DMS 273 (cell line): ENCODE measurements around the gene KDR.

Experiments
- DNase-seq: peaks from one replicate; lab custom pipeline; 2025; ENCODE audit not compliant: unreplicated experiment; lab: John Stamatoyannopoulos, UW

Gene KDR

DNA sequence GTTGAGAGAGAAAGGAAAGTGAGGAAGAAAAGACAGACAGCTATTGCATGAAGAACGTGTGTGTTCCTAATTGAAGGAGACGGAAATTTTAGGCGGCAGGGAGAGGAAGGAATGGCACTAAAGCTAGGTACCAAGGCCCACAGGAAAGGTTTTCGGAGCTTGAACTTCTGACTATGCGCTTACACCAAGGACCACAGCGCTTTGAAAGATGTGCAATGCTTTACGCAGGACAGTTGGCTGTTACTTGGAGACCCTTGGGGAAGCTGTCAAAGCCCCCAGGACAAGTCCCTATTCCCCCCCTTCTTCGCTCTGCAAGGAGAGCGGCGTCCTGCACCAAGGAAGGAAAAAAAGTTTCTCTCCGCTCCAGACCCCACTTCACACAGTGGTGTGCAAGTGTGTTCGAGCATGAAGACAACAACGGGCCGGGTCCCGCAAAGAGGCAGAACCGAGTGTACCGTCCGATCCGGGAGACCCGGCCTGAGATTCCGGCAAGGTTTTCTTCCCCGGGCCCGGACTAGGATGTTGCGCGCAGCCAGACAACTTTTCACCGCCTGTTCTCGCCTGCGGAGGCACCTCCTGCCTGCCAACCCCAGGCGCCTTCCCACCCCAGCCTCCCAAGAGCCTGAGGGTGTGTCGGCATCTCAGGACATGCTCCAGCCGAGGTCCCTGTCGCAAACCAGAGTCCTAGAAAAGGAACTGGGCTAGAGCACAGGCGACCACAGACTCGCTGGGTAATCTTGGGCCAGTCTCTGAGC, 896 bp downstream of the KDR start:
- DNase-seq: no peak

DNA sequence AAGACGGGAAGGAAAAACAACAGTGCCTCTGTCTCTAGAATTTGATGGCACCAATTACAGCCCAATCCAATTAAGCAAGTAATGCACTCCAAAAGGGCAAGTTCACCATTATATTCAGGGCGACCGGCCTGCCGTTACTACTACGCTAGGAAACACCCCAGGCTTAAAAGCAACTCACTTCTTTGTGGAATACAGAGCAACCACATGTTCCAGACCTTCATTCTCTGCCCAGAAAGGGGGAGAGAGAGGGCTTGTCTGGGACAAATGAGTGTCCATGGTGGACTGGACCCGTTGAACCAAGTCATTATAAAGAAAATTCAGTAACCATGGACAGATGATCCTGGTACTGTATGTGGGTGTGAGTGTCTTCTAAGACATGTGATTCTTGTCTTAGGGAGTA, 1.6 kb downstream of the KDR start:
- DNase-seq: no peak

DNA sequence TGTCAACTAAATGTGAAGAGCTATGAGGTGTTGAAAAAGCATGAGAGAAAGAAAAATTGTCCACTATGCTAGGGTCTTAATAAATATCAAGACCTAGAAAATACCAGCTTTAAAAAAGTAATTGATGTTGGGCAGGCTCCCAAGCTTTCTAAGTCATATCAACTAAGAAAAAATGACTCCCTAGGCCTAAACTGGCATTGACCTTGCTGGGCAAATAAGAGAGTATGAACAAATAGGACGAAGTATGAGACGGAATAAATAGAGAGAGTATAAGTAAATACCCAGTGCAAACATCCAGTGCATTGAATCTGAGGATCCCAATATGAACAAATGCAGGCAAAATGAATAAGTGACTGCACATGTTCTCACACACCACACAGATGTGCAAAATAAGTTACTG, 3.2 kb downstream of the KDR start:
- no peak for DNase-seq

DNA sequence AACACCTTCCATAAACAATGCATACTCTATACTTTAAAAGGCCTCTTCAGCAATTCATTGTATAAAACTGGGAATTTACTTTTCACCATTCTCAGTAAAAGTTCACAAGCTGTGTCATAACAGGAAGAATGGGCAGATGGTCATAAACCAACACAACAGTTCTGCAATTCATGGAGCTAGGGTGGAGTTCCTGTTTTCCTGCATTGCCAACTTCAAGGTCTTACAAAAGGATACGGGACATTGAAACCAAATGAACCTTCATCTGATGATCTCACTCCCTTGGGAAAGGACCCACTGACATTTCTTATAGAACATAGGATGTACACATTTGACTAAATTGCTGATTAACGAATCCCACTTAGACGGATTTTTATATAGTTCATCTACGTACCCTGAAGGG, 4.1 kb downstream of the KDR start:
- no peak for DNase-seq

DNA sequence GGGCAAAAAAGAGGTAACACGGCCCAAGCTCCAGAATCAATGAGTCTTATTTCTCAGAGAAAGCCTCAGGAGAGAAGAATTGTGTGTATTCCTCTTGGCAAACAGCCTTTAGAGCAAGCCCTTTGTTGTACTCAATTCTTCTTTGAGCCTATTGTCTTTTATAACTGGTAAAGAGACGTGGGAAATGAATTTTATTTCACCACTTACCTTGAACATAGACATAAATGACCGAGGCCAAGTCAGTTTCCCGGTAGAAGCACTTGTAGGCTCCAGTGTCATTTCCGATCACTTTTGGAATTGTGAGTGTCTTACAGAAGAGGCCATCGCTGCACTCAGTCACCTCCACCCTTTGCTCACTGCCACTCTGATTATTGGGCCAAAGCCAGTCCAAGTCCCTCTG, 7.0 kb downstream of the KDR start:
- DNase-seq: no peak

DNA sequence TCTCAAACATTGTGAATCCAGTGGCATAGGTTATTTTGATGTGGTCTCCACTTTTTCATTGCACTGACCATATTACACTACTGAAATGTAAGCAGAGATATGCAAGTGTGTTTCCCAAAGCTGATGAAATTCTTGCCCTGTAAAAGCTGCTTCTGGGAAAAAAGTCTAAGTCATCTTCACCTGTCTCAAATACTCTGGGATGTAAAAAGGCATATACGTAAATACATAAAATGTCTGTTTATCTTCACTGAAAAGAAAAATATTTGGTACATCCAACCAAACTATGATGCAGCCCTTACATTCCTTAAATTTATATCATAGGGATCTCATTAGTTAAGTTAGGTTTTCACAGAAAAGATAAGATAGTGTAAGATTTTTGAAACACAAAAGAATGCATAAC, 7.9 kb downstream of the KDR start:
- DNase-seq: no peak

DNA sequence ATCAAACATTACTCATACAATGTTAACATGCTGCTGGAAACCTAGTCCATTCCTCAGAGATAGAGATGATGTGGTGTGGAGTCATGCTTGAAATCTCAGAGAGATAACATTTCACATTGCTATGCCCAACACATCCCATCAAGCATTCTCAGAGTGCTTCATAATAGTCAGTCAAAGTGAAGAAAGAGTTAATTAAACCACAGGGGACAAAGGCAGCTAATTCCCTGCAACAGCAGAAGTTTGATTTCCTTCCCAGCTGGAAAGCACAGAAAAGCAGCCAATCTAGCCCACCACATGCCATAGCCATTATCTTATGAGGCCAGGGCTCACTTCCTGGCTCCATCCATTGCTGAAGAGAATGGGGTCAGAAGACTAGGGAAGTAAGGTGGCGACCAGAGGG, 8.9 kb downstream of the KDR start:
- DNase-seq: no peak

DNA sequence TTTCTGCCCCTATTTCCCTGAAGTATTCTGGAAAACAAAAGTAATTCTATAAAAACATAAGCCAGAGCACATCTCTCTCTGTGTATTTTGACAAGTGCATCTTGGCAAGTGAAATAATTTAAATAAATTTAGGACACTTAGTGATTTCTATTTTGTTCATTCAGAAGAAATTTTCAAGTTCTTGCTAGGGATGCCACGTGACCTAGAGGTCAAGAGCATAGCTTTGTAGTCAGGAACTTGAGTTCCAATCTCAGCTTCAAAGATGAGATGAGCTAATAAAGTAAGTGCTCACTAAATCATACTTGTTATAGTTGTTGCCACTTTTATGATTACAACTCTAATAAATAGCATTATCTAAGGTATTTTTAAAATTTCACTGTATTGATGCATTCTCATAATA, 13.8 kb downstream of the KDR start:
- no peak for DNase-seq

DNA sequence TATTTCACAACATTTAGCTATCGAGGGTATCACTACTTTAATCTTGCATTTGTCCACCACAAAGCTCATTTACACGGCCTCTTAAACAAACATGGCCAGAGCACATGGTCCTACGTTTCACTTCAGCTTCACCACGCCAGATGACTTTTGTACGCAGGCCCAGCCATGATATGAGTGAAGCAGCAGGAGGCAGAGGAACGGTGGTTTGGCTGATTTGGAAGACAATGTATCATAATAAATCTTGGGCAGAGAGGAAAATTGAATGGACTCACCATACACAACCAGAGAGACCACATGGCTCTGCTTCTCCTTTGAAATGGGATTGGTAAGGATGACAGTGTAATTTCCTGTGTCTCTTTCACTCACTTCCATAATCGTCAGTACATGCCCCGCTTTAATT, 15.3 kb downstream of the KDR start:
- DNase-seq: no peak

DNA sequence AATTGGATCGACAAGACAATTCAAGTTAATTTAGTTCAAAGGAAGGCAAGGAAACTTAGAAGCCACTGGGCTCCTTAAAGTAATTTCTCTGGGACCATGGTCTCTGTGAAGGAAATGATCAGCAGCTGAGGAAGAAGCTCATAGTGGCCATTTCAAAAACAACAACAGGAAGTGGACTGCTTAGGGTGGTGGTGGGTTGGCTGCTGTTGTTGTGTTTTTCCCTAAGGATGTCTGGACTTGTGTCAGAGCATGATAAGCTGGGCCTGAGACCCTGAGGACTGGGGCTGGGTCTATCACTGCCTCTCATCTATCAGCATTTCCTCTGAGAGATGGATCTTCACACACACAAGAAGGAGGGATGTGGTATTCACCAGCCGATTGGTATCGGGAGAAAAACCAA, 18.3 kb downstream of the KDR start:
- no peak for DNase-seq

DNA sequence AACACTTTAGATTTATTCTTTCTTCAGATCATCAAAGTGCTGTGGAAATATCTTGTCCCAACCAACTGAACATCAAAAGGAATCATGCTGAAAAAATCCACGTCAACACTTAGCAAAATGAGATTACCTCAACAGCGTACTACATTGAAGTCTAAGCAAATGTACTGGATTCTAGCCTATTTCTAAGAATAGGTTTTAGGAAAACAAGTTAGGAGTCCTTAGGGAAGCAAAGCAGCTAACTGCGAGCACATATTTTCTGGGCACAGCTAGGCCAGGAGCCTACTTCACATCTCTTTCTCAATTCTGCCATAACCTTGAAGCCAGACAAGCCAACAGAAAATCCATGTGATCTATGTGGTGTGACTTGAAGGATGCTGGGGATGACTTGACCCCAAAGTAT, 22.2 kb downstream of the KDR start:
- no peak for DNase-seq

DNA sequence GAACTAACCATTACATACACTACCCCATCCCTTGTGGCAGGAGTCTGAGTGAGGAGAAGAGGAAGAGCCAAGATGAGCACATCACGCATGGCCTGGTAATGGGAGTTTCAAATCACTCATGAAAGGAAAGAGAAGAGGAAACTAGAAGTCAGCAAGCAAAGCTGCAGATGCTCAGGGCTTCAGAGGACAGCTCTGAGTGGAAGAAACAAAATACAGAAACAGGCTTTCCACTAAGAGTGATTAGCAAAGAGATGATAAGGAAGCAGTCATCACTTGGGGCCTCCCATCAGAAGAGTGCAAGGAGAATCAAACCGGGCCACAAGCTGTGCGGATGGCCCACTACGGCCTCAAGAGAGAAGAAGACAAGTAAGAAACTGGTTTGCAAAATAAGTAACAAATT, 25.6 kb downstream of the KDR start:
- no peak for DNase-seq

DNA sequence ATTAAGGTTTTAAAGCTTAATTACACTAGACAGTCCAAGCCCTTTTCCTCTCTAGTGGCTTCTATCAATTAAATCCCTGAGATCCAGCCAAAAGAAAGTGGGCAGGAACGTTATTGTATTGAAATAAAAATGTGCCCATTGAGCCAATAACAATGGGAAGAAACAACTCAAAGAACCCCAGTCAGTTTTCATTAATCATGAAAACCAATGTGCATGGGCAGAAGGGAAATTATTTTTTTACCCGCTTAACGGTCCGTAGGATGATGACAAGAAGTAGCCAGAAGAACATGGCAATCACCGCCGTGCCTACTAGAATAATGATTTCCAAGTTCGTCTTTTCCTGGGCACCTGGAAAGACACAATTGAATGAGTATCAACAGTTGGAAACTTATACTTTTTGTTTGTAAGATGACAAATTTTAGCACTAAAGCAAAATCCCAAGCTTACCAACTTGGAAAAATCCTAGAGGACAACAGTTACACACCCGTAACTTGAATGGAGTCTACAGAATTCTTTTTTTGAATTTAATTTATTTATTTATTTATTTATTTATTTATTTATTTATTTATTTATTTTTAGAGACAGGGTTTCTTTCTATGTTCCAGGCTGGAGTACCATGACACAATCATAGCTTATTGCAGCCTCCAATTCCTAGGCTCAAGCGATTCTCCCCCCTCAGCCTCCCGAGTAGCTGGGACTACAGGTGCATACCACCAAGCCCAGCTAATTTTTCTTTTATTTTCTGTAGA, 26.8 kb downstream of the KDR start:
- DNase-seq: no peak

DNA sequence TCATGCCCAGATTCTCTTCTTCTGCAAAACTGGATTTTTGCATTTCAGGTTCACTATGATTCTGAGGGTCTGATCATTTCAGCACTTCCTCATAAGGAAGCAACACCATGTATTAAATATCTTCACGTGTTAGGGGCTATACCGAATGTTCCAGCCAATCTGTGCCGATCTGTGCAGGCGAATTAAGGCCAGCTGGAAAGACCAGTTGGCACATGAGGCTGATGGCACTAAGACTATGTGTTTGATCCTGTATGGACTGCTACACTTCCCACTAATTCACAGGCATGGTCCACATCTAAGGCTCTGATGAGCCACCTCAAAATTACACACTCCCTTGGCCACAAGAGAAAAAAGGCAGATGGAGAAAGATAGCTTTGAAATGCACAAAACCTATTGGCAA, 28.8 kb downstream of the KDR start:
- DNase-seq: no peak

DNA sequence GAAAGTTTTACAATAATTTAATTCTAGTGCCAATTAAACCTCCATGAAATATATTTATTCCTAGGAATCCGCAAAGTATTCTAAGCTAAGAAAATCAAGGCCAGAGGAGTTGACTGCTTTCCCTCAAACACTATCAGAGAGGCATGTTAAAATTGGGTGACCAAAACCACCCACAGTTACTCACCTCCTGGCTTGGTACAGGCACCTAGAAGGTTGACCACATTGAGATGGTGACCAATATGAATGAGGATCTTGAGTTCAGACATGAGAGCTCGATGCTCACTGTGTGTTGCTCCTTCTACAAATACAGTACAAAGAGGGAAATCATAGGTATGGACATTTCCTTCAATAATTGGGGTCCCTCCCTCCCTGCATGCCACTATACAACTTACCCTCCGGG, 29.4 kb downstream of the KDR start:
- no peak for DNase-seq

DNA sequence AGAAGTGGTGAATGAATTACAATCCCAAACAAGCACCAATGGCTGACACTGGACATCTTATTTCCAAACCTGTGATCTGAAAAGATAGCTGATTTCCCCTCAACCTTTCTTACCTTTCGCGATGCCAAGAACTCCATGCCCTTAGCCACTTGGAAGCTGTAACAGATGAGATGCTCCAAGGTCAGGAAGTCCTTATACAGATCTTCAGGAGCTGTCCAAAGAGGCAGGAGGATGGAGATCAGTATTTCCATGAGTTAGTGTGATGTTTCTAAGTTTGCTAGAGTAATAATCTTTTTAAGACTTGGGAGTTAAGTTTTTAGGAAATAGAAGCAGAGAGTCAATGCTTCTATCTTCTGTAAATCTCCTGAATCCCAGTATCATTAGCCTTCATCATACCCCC, 32.9 kb downstream of the KDR start:
- no peak for DNase-seq

DNA sequence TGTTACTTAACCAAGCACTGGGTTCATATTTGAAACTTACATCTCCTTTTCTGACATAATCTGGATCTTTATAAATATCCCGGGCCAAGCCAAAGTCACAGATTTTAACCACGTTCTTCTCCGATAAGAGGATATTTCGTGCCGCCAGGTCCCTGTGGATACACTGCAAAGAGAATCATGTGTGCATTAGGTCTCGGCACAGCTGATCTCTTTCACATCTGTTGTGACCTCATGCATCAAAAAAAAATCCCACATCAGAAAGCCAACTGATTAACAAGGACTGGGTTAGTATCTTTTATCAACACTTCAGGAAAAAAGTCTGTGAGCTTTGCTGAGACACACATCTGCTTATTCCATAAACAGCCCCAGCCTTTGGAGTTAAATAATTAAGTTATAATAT, 35.5 kb downstream of the KDR start:
- no peak for DNase-seq

DNA sequence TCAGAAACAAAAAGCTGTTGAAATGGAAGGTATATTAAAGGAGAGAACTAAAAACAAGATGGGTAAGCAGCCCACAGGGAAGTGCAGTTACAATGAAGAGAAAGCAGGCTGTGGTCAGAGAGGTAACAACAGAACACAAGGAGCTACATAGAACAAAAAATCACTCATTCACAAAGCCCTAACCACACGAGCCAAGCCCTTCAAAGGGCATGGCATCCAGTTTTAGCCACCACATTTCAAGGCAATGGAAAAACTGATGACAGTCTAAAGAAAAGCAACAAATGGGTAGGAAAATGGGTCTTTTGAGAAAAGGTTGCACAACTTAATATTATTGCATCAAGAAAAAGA, 37.5 kb downstream of the KDR start:
- DNase-seq: no peak

DNA sequence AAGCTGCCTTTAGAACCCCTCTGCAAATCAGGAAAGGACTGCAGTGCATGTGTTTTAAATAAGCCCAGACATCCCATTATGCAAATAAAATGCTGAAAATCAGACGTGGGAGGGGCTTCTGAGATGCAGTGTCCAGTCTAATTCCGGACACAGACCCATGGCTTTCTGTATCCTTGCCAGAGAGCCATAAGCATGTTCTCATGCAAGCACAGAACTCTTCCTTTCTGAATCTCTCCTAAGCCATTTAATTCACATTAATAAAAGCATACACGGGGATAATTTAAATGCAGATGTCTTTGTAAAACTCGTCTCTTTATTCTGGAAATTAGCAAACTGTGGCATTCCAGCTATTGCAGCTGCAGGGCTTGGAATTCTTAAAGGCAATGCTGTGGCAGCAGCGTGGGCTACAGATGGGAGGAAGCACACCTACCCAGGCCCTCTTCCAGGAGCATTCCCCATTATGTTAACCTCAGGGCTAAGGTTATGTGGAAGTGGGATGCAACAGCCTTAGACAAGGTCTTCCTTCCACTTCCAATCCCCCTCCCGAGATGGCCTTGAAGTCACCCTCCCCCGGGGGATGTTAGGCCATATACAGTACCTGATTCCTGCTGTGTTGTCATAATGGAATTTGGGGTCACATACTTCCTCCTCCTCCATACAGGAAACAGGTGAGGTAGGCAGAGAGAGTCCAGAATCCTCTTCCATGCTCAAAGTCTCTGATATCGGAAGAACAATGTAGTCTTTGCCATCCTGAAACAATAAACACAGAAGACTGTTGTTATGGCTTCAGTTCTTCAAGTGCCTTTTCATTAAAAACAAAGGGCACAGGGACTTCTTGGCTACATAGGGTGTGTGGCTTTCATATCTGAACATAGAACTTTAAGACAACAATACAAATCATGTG, 38.1 kb downstream of the KDR start:
- DNase-seq: no peak

DNA sequence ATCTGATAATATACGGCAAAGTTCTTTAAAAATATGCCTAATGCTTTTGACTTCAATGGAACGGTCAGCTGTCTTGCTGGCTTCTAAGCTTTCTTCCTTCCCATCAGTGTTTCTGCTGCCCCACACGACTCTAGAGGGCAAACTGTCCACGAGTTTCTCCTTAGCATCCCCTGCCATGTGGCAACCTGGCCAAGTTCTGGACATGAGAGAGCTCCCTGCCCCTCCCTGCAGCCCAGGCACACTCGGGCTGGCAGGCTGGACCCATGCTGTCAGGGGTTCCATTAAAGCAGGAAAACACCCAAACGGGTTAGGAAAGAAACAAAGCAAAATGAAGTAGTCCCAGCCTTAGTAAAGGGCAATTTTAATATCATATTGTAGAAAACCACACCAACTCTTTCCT, 38.8 kb downstream of the KDR start:
- no peak for DNase-seq

DNA sequence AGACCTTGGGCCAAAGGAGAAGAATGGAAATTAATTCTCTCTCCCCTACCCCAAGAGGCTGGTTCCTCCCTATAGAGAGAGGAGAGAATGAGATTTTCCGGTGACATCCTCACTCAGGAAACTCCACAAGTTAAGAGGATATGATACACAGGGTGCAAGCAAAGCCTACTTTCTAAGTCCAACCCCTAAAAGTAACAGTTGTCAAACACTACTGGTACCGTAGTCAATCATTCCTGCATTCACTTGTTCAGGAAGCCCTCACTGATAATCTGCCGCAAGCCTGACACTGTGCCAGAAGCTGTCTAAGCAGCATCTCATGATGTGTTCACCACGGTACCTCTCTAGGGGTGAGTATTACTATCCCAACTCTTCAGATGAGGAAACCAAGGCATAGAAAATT, 41.7 kb downstream of the KDR start:
- DNase-seq: no peak

DNA sequence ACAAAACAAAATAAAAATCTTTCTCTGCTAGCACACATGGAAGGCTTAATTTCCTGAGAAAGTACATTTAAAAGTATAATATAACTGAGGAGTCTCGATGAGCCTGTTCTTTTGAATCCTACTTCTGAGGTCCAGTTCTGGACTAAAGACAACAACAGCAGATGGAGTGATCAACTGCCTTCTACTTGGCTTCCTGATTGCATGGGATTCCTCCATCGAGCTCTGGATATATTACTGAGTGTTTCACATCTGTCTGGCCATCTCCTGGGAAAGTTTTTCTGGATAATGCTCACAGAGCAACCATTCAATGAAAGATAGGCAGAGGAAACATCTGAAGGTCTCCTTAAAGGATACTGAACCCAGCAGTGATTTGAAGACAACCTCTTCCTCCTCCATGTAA, 42.6 kb downstream of the KDR start:
- no peak for DNase-seq
